ENCODE measurements around the gene CNBP.

CNBP gene

GRCh38 chr3:129132097-129132866, 51.4 kb downstream of the CNBP start:
- no peaks in the 10 kb centered on the region for H3K9me2 ChIP-seq (replicated peaks; ENCODE audit: low read depth, low read length)
- no peaks in the 10 kb centered on the region for H3K9me3 ChIP-seq (ENCODE audit: insufficient read depth, low read depth, low read length)
- H3K4me3 ChIP-seq (ENCODE audit: low read length, poor library complexity, severe bottlenecking) = no peak overlapping the region
- H3K9ac ChIP-seq (ENCODE audit: low read depth, low read length, poor library complexity, severe bottlenecking) = no peak overlapping the region
- no peak overlapping the region for H2AFZ ChIP-seq (ENCODE audit: low read length)
- peaks cover 66% of the 10 kb centered on the region; the same call in 1 of the 2 replicates for H3K36me3 ChIP-seq (ENCODE audit: insufficient read depth, low read length)
- no peaks in the 10 kb centered on the region for H3K79me2 ChIP-seq (ENCODE audit: insufficient read depth, low read length)
- no peaks in the 10 kb centered on the region for H4K20me1 ChIP-seq (ENCODE audit: insufficient read depth, low read length, poor library complexity, severe bottlenecking)
- no peaks in the 10 kb centered on the region for H3K4me1 ChIP-seq (ENCODE audit: insufficient read depth, low read length, poor library complexity, severe bottlenecking)
- TF ChIP-seq EZH2phosphoT487 (IDR thresholded peaks at IDR 0.05; ENCODE audit: borderline replicate concordance) = no peak
- no peak for TF ChIP-seq CTCF (conservative IDR thresholded peaks at IDR 0.05; ENCODE audit: low read length)
- H3K27me3 ChIP-seq (ENCODE audit: insufficient read depth, low read length, poor library complexity, severe bottlenecking) = no peaks in the 10 kb centered on the region
- no peaks in the 10 kb centered on the region for H3F3A ChIP-seq (ENCODE audit: low read depth)
- H3K4me2 ChIP-seq (ENCODE audit: low read depth, low read length, poor library complexity, severe bottlenecking) = no peak overlapping the region

GRCh38 chr3:129131465-129132088, 52.1 kb downstream of the CNBP start:
- Histone ChIP-seq H3K4me2 (ENCODE audit: low read depth, low read length, poor library complexity, severe bottlenecking) (no peak overlapping the region), H3K36me3 (ENCODE audit: insufficient read depth, low read length) (peaks cover 67% of the 10 kb centered on the region; the same call in 1 of the 2 replicates), H3K9me3 (ENCODE audit: insufficient read depth, low read depth, low read length) (no peaks in the 10 kb centered on the region), H3K79me2 (ENCODE audit: insufficient read depth, low read length) (no peaks in the 10 kb centered on the region), H3K9me2 (replicated peaks; ENCODE audit: low read depth, low read length) (no peaks in the 10 kb centered on the region), H3F3A (ENCODE audit: low read depth) (no peaks in the 10 kb centered on the region), H3K4me1 (ENCODE audit: insufficient read depth, low read length, poor library complexity, severe bottlenecking) (no peaks in the 10 kb centered on the region), H2AFZ (ENCODE audit: low read length) (no peak overlapping the region), H3K4me3 (ENCODE audit: low read length, poor library complexity, severe bottlenecking) (no peak overlapping the region), H3K27me3 (ENCODE audit: insufficient read depth, low read length, poor library complexity, severe bottlenecking) (no peaks in the 10 kb centered on the region), H3K9ac (ENCODE audit: low read depth, low read length, poor library complexity, severe bottlenecking) (no peak overlapping the region), H4K20me1 (ENCODE audit: insufficient read depth, low read length, poor library complexity, severe bottlenecking) (no peaks in the 10 kb centered on the region)
- TF ChIP-seq EZH2phosphoT487 (IDR thresholded peaks at IDR 0.05; ENCODE audit: borderline replicate concordance) (no peak), CTCF (conservative IDR thresholded peaks at IDR 0.05; ENCODE audit: low read length) (no peak)

- H4K20me1 ChIP-seq (ENCODE audit: insufficient read depth, low read length, poor library complexity, severe bottlenecking) = no peaks in the 10 kb centered on the region
- H3K4me3 ChIP-seq (ENCODE audit: low read length, poor library complexity, severe bottlenecking) = no peak overlapping the region
- no peaks in the 10 kb centered on the region for H3K27me3 ChIP-seq (ENCODE audit: insufficient read depth, low read length, poor library complexity, severe bottlenecking)
- H3K79me2 ChIP-seq (ENCODE audit: insufficient read depth, low read length) = no peaks in the 10 kb centered on the region
- no peaks in the 10 kb centered on the region; the same call in 1 of the 2 replicates for H3F3A ChIP-seq (ENCODE audit: low read depth)
- H3K9me3 ChIP-seq (ENCODE audit: insufficient read depth, low read depth, low read length) = no peaks in the 10 kb centered on the region
- TF ChIP-seq EZH2phosphoT487 (IDR thresholded peaks at IDR 0.05; ENCODE audit: borderline replicate concordance) (no peak), CTCF (conservative IDR thresholded peaks at IDR 0.05; ENCODE audit: low read length) (no peak)
- no peaks in the 10 kb centered on the region for H3K9me2 ChIP-seq (replicated peaks; ENCODE audit: low read depth, low read length)
- H2AFZ ChIP-seq (ENCODE audit: low read length) = no peak overlapping the region
- H3K36me3 ChIP-seq (ENCODE audit: insufficient read depth, low read length) = peaks cover 67% of the 10 kb centered on the region; the same call in 1 of the 2 replicates
- no peaks in the 10 kb centered on the region for H3K4me1 ChIP-seq (ENCODE audit: insufficient read depth, low read length, poor library complexity, severe bottlenecking)
- H3K9ac ChIP-seq (ENCODE audit: low read depth, low read length, poor library complexity, severe bottlenecking) = no peak overlapping the region
- H3K4me2 ChIP-seq (ENCODE audit: low read depth, low read length, poor library complexity, severe bottlenecking) = no peak overlapping the region
Observed at GRCh38 chr3:129130291-129130813, 53.3 kb downstream of the CNBP start.

All from Loucy (cell line).